ENCODE results near the gene MYH9.
A peak's percentile ranks its signal among the peaks of the same experiment; 100 is the strongest.
"Not testable (repeated sequence)": the region's sequence is repeated elsewhere in the genome, so short reads cannot be mapped to it uniquely, and the experiment has no call there.

Gene MYH9

GRCh38 chr22:36306227-36306626 lies 81.5 kb downstream of the MYH9 start:
- DNase-seq: no peak

GRCh38 chr22:36305813-36306212 lies 82.0 kb downstream of the MYH9 start:
- DNase-seq: no peak

GRCh38 chr22:36304429-36304828 lies 83.3 kb downstream of the MYH9 start:
- DNase-seq: no peak

GRCh38 chr22:36303874-36304273 lies 83.9 kb downstream of the MYH9 start:
- DNase-seq: no peak

GRCh38 chr22:36303115-36303467 lies 84.7 kb downstream of the MYH9 start:
- DNase-seq: no peak

- DNase-seq: no peak
Observed at GRCh38 chr22:36302439-36303114, 85.2 kb downstream of the MYH9 start.

- DNase-seq: no peak
Observed at GRCh38 chr22:36301851-36302250, 85.9 kb downstream of the MYH9 start.

GRCh38 chr22:36301384-36301828 lies 86.4 kb downstream of the MYH9 start:
- peak; percentile 74 to 76 (median 75) for DNase-seq

- DNase-seq: no peak
Observed at GRCh38 chr22:36300396-36301212, 87.2 kb downstream of the MYH9 start.

GRCh38 chr22:36299911-36300310 lies 87.9 kb downstream of the MYH9 start:
- DNase-seq: no peak

GRCh38 chr22:36299295-36299694 lies 88.5 kb downstream of the MYH9 start:
- DNase-seq: no peak

- DNase-seq: no peak
Observed at GRCh38 chr22:36298601-36299000, 89.2 kb downstream of the MYH9 start.

GRCh38 chr22:36298118-36298517 lies 89.6 kb downstream of the MYH9 start:
- no peak for DNase-seq

GRCh38 chr22:36297568-36297967 lies 90.2 kb downstream of the MYH9 start:
- no peak for DNase-seq

- DNase-seq: no peak
Observed at GRCh38 chr22:36296690-36297089, 91.1 kb downstream of the MYH9 start.

- no peak for DNase-seq
Observed at GRCh38 chr22:36295247-36295646, 92.5 kb downstream of the MYH9 start.

- no peak for DNase-seq
Observed at GRCh38 chr22:36294801-36295200, 93.0 kb downstream of the MYH9 start.

GRCh38 chr22:36294293-36294620 lies 93.5 kb downstream of the MYH9 start:
- DNase-seq: no peak

GRCh38 chr22:36293606-36294292 lies 94.0 kb downstream of the MYH9 start:
- DNase-seq: no peak

- no peak for DNase-seq
Observed at GRCh38 chr22:36292823-36293530, 94.8 kb downstream of the MYH9 start.

GRCh38 chr22:36291831-36292740 lies 95.7 kb downstream of the MYH9 start:
- DNase-seq: no peak

GRCh38 chr22:36290391-36291075 lies 97.2 kb downstream of the MYH9 start:
- not testable (repeated sequence) for DNase-seq

Data from suppressor macrophage treated with lipopolysaccharide for 1 hour (primary cell).